MM.1S (cell line): Measurements from ENCODE around the gene S100B.

Source experiments
- DNase-seq: peaks from one replicate; pipeline ENCODE4 v3.0.0-alpha.2; 2015
- H2AFZ ChIP-seq: fragments of 300-600 bp; sonication (generic); 2 replicates; pipeline ENCODE4 v1.6.0; 2016; ENCODE audit warnings: antibody characterized with exemption, low read length
- H3F3A ChIP-seq: fragments of 300-600 bp; sonication (generic); 2 replicates; pipeline ENCODE4 v1.6.1; 2016; ENCODE audit warnings: mild to moderate bottlenecking, antibody characterized with exemption, low read length, moderate library complexity, mixed read lengths; ENCODE audit not compliant: insufficient read depth
- H3K27ac ChIP-seq: fragments of 300-600 bp; sonication (generic); 2 replicates; pipeline ENCODE4 v1.5.1; 2016; ENCODE audit warnings: mild to moderate bottlenecking, low read length
- H3K27me3 ChIP-seq: fragments of 300-600 bp; sonication (generic); replicated peaks from 2 replicates; pipeline ENCODE4 v1.6.0; 2016; ENCODE audit warnings: low read length; ENCODE audit not compliant: insufficient read depth
- H3K36me3 ChIP-seq: fragments of 300-600 bp; sonication (generic); replicated peaks from 2 replicates; pipeline ENCODE4 v1.6.1; 2016; ENCODE audit warnings: mild to moderate bottlenecking, low read length, mixed read lengths; ENCODE audit not compliant: insufficient read depth
- H3K4me1 ChIP-seq: fragments of 300-600 bp; sonication (generic); 2 replicates; pipeline ENCODE4 v1.6.1; 2016; ENCODE audit warnings: low read length, mixed read lengths
- H3K4me2 ChIP-seq: fragments of 300-600 bp; sonication (generic); 2 replicates; pipeline ENCODE4 v1.6.0; 2016; ENCODE audit warnings: low read depth, low read length
- H3K4me3 ChIP-seq: fragments of 300-600 bp; sonication (generic); 2 replicates; pipeline ENCODE4 v1.5.1; 2016; ENCODE audit warnings: low read length, mixed read lengths
- H3K79me2 ChIP-seq: fragments of 300-600 bp; sonication (generic); 2 replicates; pipeline ENCODE4 v1.6.1; 2016; ENCODE audit warnings: mixed run types, low read length, mixed read lengths
- H3K9ac ChIP-seq: fragments of 300-600 bp; sonication (generic); 2 replicates; pipeline ENCODE4 v1.6.1; 2016; ENCODE audit warnings: low read length, mixed read lengths
- H3K9me2 ChIP-seq: fragments of 300-600 bp; sonication (generic); replicated peaks from 2 replicates; pipeline ENCODE4 v1.6.1; 2016; ENCODE audit warnings: mild to moderate bottlenecking, low read length, mixed read lengths; ENCODE audit not compliant: insufficient read depth
- H3K9me3 ChIP-seq: fragments of 300-600 bp; sonication (generic); replicated peaks from 2 replicates; pipeline ENCODE4 v1.6.1; 2016; ENCODE audit warnings: mild to moderate bottlenecking, low read length, mixed read lengths; ENCODE audit not compliant: insufficient read depth
- H4K20me1 ChIP-seq: fragments of 300-600 bp; sonication (generic); 2 replicates; pipeline ENCODE4 v1.6.1; 2016; ENCODE audit warnings: mild to moderate bottlenecking, low read length, moderate library complexity, mixed read lengths; ENCODE audit not compliant: insufficient read depth
- CTCF ChIP-seq: fragments of 300-600 bp; sonication (generic); IDR thresholded peaks from 2 replicates; pipeline ENCODE4 v1.5.1; 2016; ENCODE audit warnings: antibody characterized with exemption, low read length, mixed read lengths
- EZH2 ChIP-seq: fragments of 300-600 bp; sonication (generic); optimal IDR thresholded peaks from 2 replicates; pipeline ENCODE3; 2017; ENCODE audit warnings: low read depth, mild to moderate bottlenecking, antibody characterized with exemption, low read length, mixed read lengths
- EZH2phosphoT487 ChIP-seq: fragments of 300-600 bp; sonication (generic); IDR thresholded peaks from 2 replicates; pipeline ENCODE4 v1.6.1; 2018; ENCODE audit warnings: antibody characterized with exemption, low read length

Gene S100B

GRCh38 chr21:46618738-46619379 lies 14.0 kb upstream of the S100B start:
- Histone ChIP-seq H2AFZ (no peak overlapping the region), H3K27me3 (no peaks in the 10 kb centered on the region), H4K20me1 (no peaks in the 10 kb centered on the region), H3K9ac (no peak overlapping the region), H3F3A (no peaks in the 10 kb centered on the region), H3K4me3 (no peak overlapping the region), H3K4me2 (no peak overlapping the region), H3K36me3 (no peaks in the 10 kb centered on the region), H3K27ac (no peak overlapping the region), H3K9me3 (no peaks in the 10 kb centered on the region), H3K9me2 (no peaks in the 10 kb centered on the region), H3K79me2 (no peaks in the 10 kb centered on the region), H3K4me1 (no peaks in the 10 kb centered on the region)
- TF ChIP-seq EZH2phosphoT487 (no peak), CTCF (no peak), EZH2 (no peak)
- no peak for DNase-seq

GRCh38 chr21:46617267-46618051 lies 12.6 kb upstream of the S100B start:
- no peak overlapping the region for H3K4me3 ChIP-seq
- no peaks in the 10 kb centered on the region for H3K79me2 ChIP-seq
- H3K9me2 ChIP-seq = no peaks in the 10 kb centered on the region
- H3K4me1 ChIP-seq = no peaks in the 10 kb centered on the region
- no peak overlapping the region for H3K4me2 ChIP-seq
- TF ChIP-seq EZH2phosphoT487 = no peak
- TF ChIP-seq CTCF = no peak
- TF ChIP-seq EZH2 = no peak
- H3K36me3 ChIP-seq = no peaks in the 10 kb centered on the region
- no peaks in the 10 kb centered on the region; the same call in 1 of the 2 replicates for H3K27me3 ChIP-seq
- no peaks in the 10 kb centered on the region for H3F3A ChIP-seq
- H2AFZ ChIP-seq = no peak overlapping the region
- no peak overlapping the region for H3K9ac ChIP-seq
- no peaks in the 10 kb centered on the region for H3K9me3 ChIP-seq
- H4K20me1 ChIP-seq = no peaks in the 10 kb centered on the region
- H3K27ac ChIP-seq = no peak overlapping the region
- DNase-seq = no peak

- no peak overlapping the region for H3K27ac ChIP-seq
- no peaks in the 10 kb centered on the region for H3K79me2 ChIP-seq
- DNase-seq = no peak
- no peaks in the 10 kb centered on the region for H3K9me2 ChIP-seq
- no peak overlapping the region for H3K4me2 ChIP-seq
- no peak overlapping the region for H3K9ac ChIP-seq
- H3K27me3 ChIP-seq = no peaks in the 10 kb centered on the region; the same call in 1 of the 2 replicates
- no peaks in the 10 kb centered on the region for H3K9me3 ChIP-seq
- no peaks in the 10 kb centered on the region for H3K4me1 ChIP-seq
- no peaks in the 10 kb centered on the region for H3F3A ChIP-seq
- TF ChIP-seq EZH2 (no peak), EZH2phosphoT487 (no peak), CTCF (no peak)
- H4K20me1 ChIP-seq = no peaks in the 10 kb centered on the region
- no peak overlapping the region for H3K4me3 ChIP-seq
- no peaks in the 10 kb centered on the region for H3K36me3 ChIP-seq
- no peak overlapping the region for H2AFZ ChIP-seq
Observed at GRCh38 chr21:46616656-46617055, 11.8 kb upstream of the S100B start.
